Caco-2 (cell line): ENCODE data around the gene SGCD. TPM values are rescaled to one million over a fixed set of nuclear protein-coding genes. Genes with fewer than 3 reads are reported as not detected.

ENCODE experiments used
- BruUV-seq: library from RNA; stranded (reverse); fragments of 400-500 nt; replicated peaks from 2 replicates; lab custom pipeline; 2021; lab: Mats Ljungman, UMichigan
- CTCF ChIA-PET: fragments of 300-600 bp; sonication (Branson Sonifier 250); formaldehyde crosslinking; loops from one replicate; lab custom pipeline; 2022; ENCODE audit warnings: antibody characterized with exemption; lab: Charles Lee
- POLR2A ChIA-PET: fragments of 300-600 bp; sonication (Branson Sonifier 250); formaldehyde crosslinking; loops from one replicate; lab custom pipeline; 2022; ENCODE audit warnings: antibody characterized with exemption; lab: Charles Lee
- DNase-seq, 2 experiments: peaks; one replicate each; pipeline versions ENCODE4 v3.0.0 to v3.0.0-alpha.2; 2020 to 2022
- H3K27me3 ChIP-seq: replicated peaks from 2 replicates; pipeline ENCODE4 v1.6.0; 2011; ENCODE audit warnings: low read length; ENCODE audit not compliant: control insufficient read depth, insufficient read depth
- H3K36me3 ChIP-seq: 2 replicates; pipeline ENCODE4 v1.5.1; 2011; ENCODE audit warnings: low read length; ENCODE audit not compliant: control insufficient read depth, insufficient read depth
- H3K4me1 ChIP-seq: fragments of 250-450 bp; sonication (Bioruptor Pico); 2 replicates; pipeline ENCODE4 v1.5.1; 2020; ENCODE audit warnings: mild to moderate bottlenecking
- H3K4me3 ChIP-seq: 2 replicates; pipeline ENCODE4 v1.5.1; 2011; ENCODE audit warnings: low read depth, mild to moderate bottlenecking, control low read depth, low read length
- H3K9me3 ChIP-seq: fragments of 250-450 bp; sonication (Bioruptor Pico); 2 replicates; pipeline ENCODE4 v1.5.1; 2020; ENCODE audit warnings: mild to moderate bottlenecking, moderate library complexity
- H3K27ac Mint-ChIP-seq: one replicate; pipeline ENCODE4 v1.8.0; 2022; ENCODE audit warnings: mixed read lengths; ENCODE audit not compliant: unreplicated experiment
- H3K27me3 Mint-ChIP-seq: one replicate; pipeline ENCODE4 v1.8.0; 2022; ENCODE audit warnings: mixed read lengths; ENCODE audit not compliant: insufficient read depth, unreplicated experiment
- H3K36me3 Mint-ChIP-seq: one replicate; pipeline ENCODE4 v1.8.0; 2022; ENCODE audit warnings: mild to moderate bottlenecking, mixed read lengths; ENCODE audit not compliant: insufficient read depth, unreplicated experiment
- H3K4me1 Mint-ChIP-seq: one replicate; pipeline ENCODE4 v1.8.0; 2022; ENCODE audit warnings: low read depth, mixed read lengths; ENCODE audit not compliant: unreplicated experiment
- H3K4me3 Mint-ChIP-seq: one replicate; pipeline ENCODE4 v1.8.0; 2022; ENCODE audit warnings: mild to moderate bottlenecking, moderate library complexity, mixed read lengths; ENCODE audit not compliant: unreplicated experiment
- H3K9me3 Mint-ChIP-seq: one replicate; pipeline ENCODE4 v1.8.0; 2022; ENCODE audit warnings: mixed read lengths; ENCODE audit not compliant: unreplicated experiment
- intact Hi-C: fragments of 100-400 bp; cut with micrococcal nuclease; formaldehyde crosslinking; loops from one replicate; pipeline ENCODE4 v1.10.0; 2022; ENCODE audit not compliant: unreplicated experiment
- total RNA-seq: library from RNA; stranded (reverse); gene quantifications from 2 replicates; pipeline ENCODE4 v1.2.3, GENCODE V29; 2022
- TF ChIP-seq, protein P1 (sequence below), 2 experiments: fragments of 200-600 bp in 1 of 2; IDR thresholded peaks; 1 replicate in 1 of 2; 2 replicates in 1 of 2; pipeline versions ENCODE4 v1.5.1 to v1.8.0; 2011 to 2022; ENCODE audit warnings: antibody characterized with exemption in 1 of 2, control low read depth in 1 of 2, inconsistent platforms in 1 of 2, low read depth in 1 of 2, low read length in 1 of 2, mild to moderate bottlenecking in 1 of 2, moderate library complexity in 1 of 2; ENCODE audit not compliant: insufficient read depth in 1 of 2, severe bottlenecking in 1 of 2, unreplicated experiment in 1 of 2

SGCD gene
- total RNA-seq, 1 experiment from 2014 or later, result 0.20 TPM

DNA sequence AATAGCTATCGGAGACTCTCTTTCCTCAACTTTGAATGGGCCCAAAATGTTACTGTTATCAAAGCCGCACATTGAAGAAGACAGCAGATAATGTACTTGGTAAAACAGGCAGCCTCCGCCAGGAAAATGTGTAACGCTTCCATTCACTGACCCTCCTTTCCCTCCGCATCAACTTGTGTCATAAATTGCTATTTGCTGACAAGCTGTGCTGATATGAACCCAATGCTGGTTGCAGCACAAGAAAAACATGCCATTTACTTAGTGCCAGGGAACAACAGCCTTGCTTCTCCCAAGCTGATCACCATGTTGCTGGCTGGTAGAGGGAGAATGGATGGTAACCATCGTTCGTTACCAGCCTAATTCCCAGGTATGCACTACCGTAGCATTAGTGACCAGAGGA lies 360.6 kb downstream of the SGCD start:
- Histone ChIP-seq H3K4me1 (peaks cover 2% of the 10 kb centered on the region), H3K9me3 (no peaks in the 10 kb centered on the region), H3K4me3 (no peak overlapping the region), H3K36me3 (no peaks in the 10 kb centered on the region), H3K27me3 (no peaks in the 10 kb centered on the region; the same call in 1 of the 2 replicates)
- CTCF ChIA-PET, result no interaction called here
- H3K36me3 Mint-ChIP-seq, result no peaks in the 10 kb centered on the region
- H3K27ac Mint-ChIP-seq, result no peak overlapping the region
- no peaks in the 10 kb centered on the region for H3K27me3 Mint-ChIP-seq
- intact Hi-C loops, result no loop called here
- no peak for DNase-seq
- BruUV-seq, result no TSS peak
- POLR2A ChIA-PET, result no interaction called here
- TF ChIP-seq, protein P1, sequence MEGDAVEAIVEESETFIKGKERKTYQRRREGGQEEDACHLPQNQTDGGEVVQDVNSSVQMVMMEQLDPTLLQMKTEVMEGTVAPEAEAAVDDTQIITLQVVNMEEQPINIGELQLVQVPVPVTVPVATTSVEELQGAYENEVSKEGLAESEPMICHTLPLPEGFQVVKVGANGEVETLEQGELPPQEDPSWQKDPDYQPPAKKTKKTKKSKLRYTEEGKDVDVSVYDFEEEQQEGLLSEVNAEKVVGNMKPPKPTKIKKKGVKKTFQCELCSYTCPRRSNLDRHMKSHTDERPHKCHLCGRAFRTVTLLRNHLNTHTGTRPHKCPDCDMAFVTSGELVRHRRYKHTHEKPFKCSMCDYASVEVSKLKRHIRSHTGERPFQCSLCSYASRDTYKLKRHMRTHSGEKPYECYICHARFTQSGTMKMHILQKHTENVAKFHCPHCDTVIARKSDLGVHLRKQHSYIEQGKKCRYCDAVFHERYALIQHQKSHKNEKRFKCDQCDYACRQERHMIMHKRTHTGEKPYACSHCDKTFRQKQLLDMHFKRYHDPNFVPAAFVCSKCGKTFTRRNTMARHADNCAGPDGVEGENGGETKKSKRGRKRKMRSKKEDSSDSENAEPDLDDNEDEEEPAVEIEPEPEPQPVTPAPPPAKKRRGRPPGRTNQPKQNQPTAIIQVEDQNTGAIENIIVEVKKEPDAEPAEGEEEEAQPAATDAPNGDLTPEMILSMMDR (IDR thresholded peaks at IDR 0.05; ENCODE audit: insufficient read depth in 1 of 2, low read depth in 1 of 2, low read length in 1 of 2, severe bottlenecking in 1 of 2, unreplicated experiment in 1 of 2), result no peak
- H3K4me3 Mint-ChIP-seq, result no peak overlapping the region
- H3K9me3 Mint-ChIP-seq, result peaks cover 9% of the 10 kb centered on the region
- H3K4me1 Mint-ChIP-seq, result peaks cover 5% of the 10 kb centered on the region

DNA sequence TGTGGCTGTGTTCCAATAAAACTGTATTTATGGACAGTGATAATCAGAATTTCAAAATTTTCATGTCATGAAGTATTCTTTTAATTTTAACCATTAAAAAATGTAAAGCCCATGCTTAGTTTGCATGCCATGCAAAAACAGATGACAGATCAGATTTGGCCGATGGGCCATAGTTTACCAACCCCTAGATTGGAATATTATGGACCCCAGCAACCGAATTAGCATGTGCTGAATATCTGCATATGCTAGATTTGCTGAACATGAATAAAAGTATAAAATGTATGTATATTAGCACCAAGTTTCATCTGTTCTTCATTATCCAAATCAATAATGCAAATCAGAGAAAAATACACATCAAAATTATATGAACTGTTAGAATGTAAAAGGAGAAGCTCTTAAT lies 364.6 kb downstream of the SGCD start:
- Mint-ChIP-seq H3K4me3 (no peak overlapping the region), H3K4me1 (peaks cover 16% of the 10 kb centered on the region), H3K27me3 (no peaks in the 10 kb centered on the region), H3K36me3 (no peaks in the 10 kb centered on the region), H3K9me3 (peaks cover 9% of the 10 kb centered on the region), H3K27ac (no peak overlapping the region)
- intact Hi-C loops, result loop anchor here (5.0 to 10.0 kb wide), 2 partner anchors 343 to 749 kb away; no protein-coding TSS in a partner anchor
- Histone ChIP-seq H3K4me3 (no peak overlapping the region), H3K9me3 (no peaks in the 10 kb centered on the region), H3K4me1 (peaks cover 22% of the 10 kb centered on the region), H3K27me3 (no peaks in the 10 kb centered on the region; the same call in 1 of the 2 replicates), H3K36me3 (no peaks in the 10 kb centered on the region; the same call in 1 of the 2 replicates)
- CTCF ChIA-PET, result no interaction called here
- no TSS peak for BruUV-seq
- no peak for DNase-seq
- TF ChIP-seq, protein P1 (IDR thresholded peaks at IDR 0.05; ENCODE audit: insufficient read depth in 1 of 2, low read depth in 1 of 2, low read length in 1 of 2, severe bottlenecking in 1 of 2, unreplicated experiment in 1 of 2), result no peak
- POLR2A ChIA-PET, result no interaction called here

DNA sequence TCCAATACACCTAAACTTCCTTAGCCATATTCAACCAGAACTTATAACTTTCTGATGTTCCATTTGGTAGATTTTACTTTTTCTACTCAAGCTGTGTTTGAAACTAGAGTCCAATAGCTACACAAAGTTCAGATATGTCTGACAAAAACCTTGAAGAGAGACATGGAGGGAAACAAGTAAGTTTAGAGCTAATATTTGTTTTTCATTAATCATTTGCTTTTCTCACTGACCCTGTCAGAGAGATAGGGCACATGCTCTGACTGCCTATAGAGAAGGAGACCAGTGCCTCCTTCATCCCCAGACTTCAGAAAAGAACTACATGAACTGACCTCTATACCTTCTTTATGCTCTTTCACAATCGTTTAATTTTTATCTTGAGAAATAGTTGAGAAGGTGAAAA lies 366.1 kb downstream of the SGCD start:
- no TSS peak for BruUV-seq
- Mint-ChIP-seq H3K4me1 (peaks cover 16% of the 10 kb centered on the region), H3K36me3 (no peaks in the 10 kb centered on the region), H3K4me3 (peak overlapping the region; percentile 64), H3K27ac (peak overlapping the region; percentile 71), H3K27me3 (no peaks in the 10 kb centered on the region), H3K9me3 (peaks cover 9% of the 10 kb centered on the region)
- TF ChIP-seq, protein P1 (IDR thresholded peaks at IDR 0.05; ENCODE audit: insufficient read depth in 1 of 2, low read depth in 1 of 2, low read length in 1 of 2, severe bottlenecking in 1 of 2, unreplicated experiment in 1 of 2), result peak in 1 of 2 experiments; percentile 2
- DNase-seq, result peak; percentile 43 to 44
- Histone ChIP-seq H3K4me1 (peaks cover 22% of the 10 kb centered on the region), H3K36me3 (no peaks in the 10 kb centered on the region; the same call in 1 of the 2 replicates), H3K27me3 (no peaks in the 10 kb centered on the region; the same call in 1 of the 2 replicates), H3K4me3 (no peak overlapping the region), H3K9me3 (no peaks in the 10 kb centered on the region)
- intact Hi-C loops, result loop anchor here (1.0 to 10.0 kb wide), 5 partner anchors 18 to 751 kb away; partner anchors contain the start of gene MED7
- ChIA-PET POLR2A (no interaction called here), CTCF (no interaction called here)
